K562 (cell line): ENCODE measurements around the gene TULP4. TPM values are rescaled to one million over a fixed set of nuclear protein-coding genes. Genes with fewer than 3 reads are reported as not detected.

Experiments used
- ATAC-seq: fragments of 200-7000 bp; cut with Tn5 transposase; 3 replicates; pipeline ENCODE4 v1.9.1; 2020; ENCODE audit warnings: moderate library complexity
- BruUV-seq: library from RNA; stranded (reverse); fragments of 400-500 nt; replicated peaks from 2 replicates; lab custom pipeline; 2021; lab: Mats Ljungman, UMichigan
- CTCF ChIA-PET: fragments of 300-600 bp; formaldehyde crosslinking; extraction: SDS; loops from one replicate; lab custom pipeline; 2021; ENCODE audit warnings: low intra/inter-chr PET ratio; lab: Yijun Ruan, JAX
- POLR2A ChIA-PET: fragments of 300-600, 350-650 bp; sonication (Branson Sonifier 250); formaldehyde crosslinking; extraction: SDS; loops from one replicate; lab custom pipeline; 2021; ENCODE audit warnings: antibody characterized with exemption, inconsistent platforms; lab: Yijun Ruan, JAX
- DNase-seq, 4 experiments: peaks; one replicate each; pipeline versions ENCODE4 v3.0.0 to v3.0.0-alpha.2; 2011 to 2018; ENCODE audit warnings: low spot score in 3 of 4, mixed read lengths in 3 of 4; ENCODE audit errors: extremely low read depth in 1 of 4
- FAIRE-seq: peaks from 2 replicates; lab custom pipeline; 2011; peaks lifted over from hg19 to GRCh38; lab: Jason Lieb, UNC
- H2AFZ ChIP-seq: 2 replicates; pipeline ENCODE4 v1.6.0; 2011; ENCODE audit warnings: low read depth, low read length, control low read depth, inconsistent platforms
- H3K27ac ChIP-seq: fragments of 200-600 bp; 3 replicates; pipeline ENCODE4 v1.8.0; 2011; ENCODE audit warnings: low read depth, mild to moderate bottlenecking, control low read depth, inconsistent platforms, low read length, moderate library complexity, mixed read lengths; ENCODE audit errors: extremely low read depth
- H3K27me3 ChIP-seq, 2 experiments: fragments of 300-600 bp in 1 of 2; 2 replicates in 1 of 2; 3 replicates in 1 of 2; pipeline versions ENCODE4 v1.6.0 to v1.8.0; 2011; ENCODE audit warnings: inconsistent platforms in 2 of 2, low read length in 2 of 2, mild to moderate bottlenecking in 1 of 2, mixed read lengths in 1 of 2, moderate library complexity in 1 of 2; ENCODE audit not compliant: control insufficient read depth in 2 of 2, insufficient read depth in 2 of 2
- H3K36me3 ChIP-seq: fragments of 300-600 bp; 3 replicates; pipeline ENCODE4 v1.8.0; 2011; ENCODE audit warnings: mild to moderate bottlenecking, low read length, inconsistent platforms; ENCODE audit not compliant: control insufficient read depth, insufficient read depth
- H3K4me1 ChIP-seq, 2 experiments: fragments of 200-600 bp in 1 of 2; replicated peaks in 1 of 2; 2 replicates in 1 of 2; 3 replicates in 1 of 2; pipeline versions ENCODE4 v1.5.1 to v1.8.0; 2011; ENCODE audit warnings: inconsistent platforms in 2 of 2, low read length in 2 of 2, mild to moderate bottlenecking in 1 of 2, mixed read lengths in 1 of 2, moderate library complexity in 1 of 2; ENCODE audit not compliant: control insufficient read depth in 2 of 2, insufficient read depth in 2 of 2
- H3K4me2 ChIP-seq: 2 replicates; pipeline ENCODE4 v1.6.1; 2011; ENCODE audit warnings: low read length, control low read depth, inconsistent platforms, mixed read lengths; ENCODE audit not compliant: insufficient read depth
- H3K4me3 ChIP-seq: fragments of 200-600 bp; sonication (generic), shearing (Covaris generic); 2 replicates; pipeline ENCODE4 v1.5.1; 2016; ENCODE audit warnings: control low read depth, inconsistent platforms
- H3K79me2 ChIP-seq: fragments of 200-600 bp; 3 replicates; pipeline ENCODE4 v1.8.0; 2011; ENCODE audit warnings: low read length, inconsistent platforms; ENCODE audit not compliant: control insufficient read depth, insufficient read depth
- H3K9ac ChIP-seq, 2 experiments: 2 replicates each; pipeline versions ENCODE4 v1.6.0 to v1.6.1; 2011; ENCODE audit warnings: low read depth in 2 of 2, low read length in 2 of 2, control low read depth in 1 of 2, inconsistent platforms in 1 of 2, mild to moderate bottlenecking in 1 of 2, mixed read lengths in 1 of 2; ENCODE audit not compliant: insufficient read depth in 1 of 2
- H3K9me1 ChIP-seq: one replicate; pipeline ENCODE4 v1.6.0; 2011; ENCODE audit warnings: inconsistent platforms, mild to moderate bottlenecking, low read length, moderate library complexity; ENCODE audit not compliant: control insufficient read depth, insufficient read depth
- H3K9me3 ChIP-seq: replicated peaks from 2 replicates; pipeline ENCODE4 v1.5.1; 2011; ENCODE audit warnings: low read depth, low read length, inconsistent platforms; ENCODE audit not compliant: control insufficient read depth, insufficient read depth
- H4K20me1 ChIP-seq: replicated peaks from 2 replicates; pipeline ENCODE4 v1.6.1; 2011; ENCODE audit warnings: low read length, inconsistent platforms, mixed read lengths; ENCODE audit not compliant: control insufficient read depth, insufficient read depth
- DDX20 ChIP-seq: fragments of 450-650 bp; IDR thresholded peaks from 2 replicates; pipeline ENCODE4 v1.6.1; 2016; ENCODE audit warnings: missing genetic modification characterization, low read depth, mild to moderate bottlenecking, missing compliant biosample characterization, moderate library complexity
- KAT7 ChIP-seq: sonication (generic); formaldehyde crosslinking; IDR thresholded peaks from 2 replicates; pipeline ENCODE4 v1.8.0; 2022; ENCODE audit warnings: missing genetic modification reagents, mild to moderate bottlenecking, borderline replicate concordance
- MEIS2 ChIP-seq: fragments of 450-650 bp; IDR thresholded peaks from 2 replicates; pipeline ENCODE4 v1.6.1; 2014; ENCODE audit warnings: mild to moderate bottlenecking; ENCODE audit not compliant: partially characterized antibody
- TAF1 ChIP-seq: IDR thresholded peaks from 2 replicates; pipeline ENCODE4 v1.6.1; 2011; ENCODE audit warnings: mild to moderate bottlenecking, low read length, moderate library complexity; ENCODE audit not compliant: insufficient read depth, control insufficient read depth, severe bottlenecking; ENCODE audit errors: extremely low read depth
- ZNF212 ChIP-seq: fragments of 450-650 bp; formaldehyde crosslinking; IDR thresholded peaks from 2 replicates; pipeline ENCODE4 v1.4.0; 2020; ENCODE audit warnings: mild to moderate bottlenecking
- ZNF224 ChIP-seq: sonication (generic); formaldehyde crosslinking; IDR thresholded peaks from 2 replicates; pipeline ENCODE4 v1.8.0; 2022; ENCODE audit warnings: mild to moderate bottlenecking, missing genetic modification reagents
- ZNF408 ChIP-seq: fragments of 250-450 bp; sonication (Bioruptor Pico); IDR thresholded peaks from 2 replicates; pipeline ENCODE4 v1.4.0; 2020; ENCODE audit warnings: low read depth, mild to moderate bottlenecking, moderate library complexity
- ZNF589 ChIP-seq: fragments of 200-800 bp; sonication (Bioruptor generic); IDR thresholded peaks from 2 replicates; pipeline ENCODE4 v1.6.1; 2016; ENCODE audit warnings: low read depth, missing genetic modification characterization, missing compliant biosample characterization
- WGBS: fragments of 100-300 bp; shearing (Covaris generic); methylation state at CpG from one replicate; pipeline ENCODE4 v1.1.6; 2016; ENCODE audit warnings: low coverage, mixed read lengths; ENCODE audit not compliant: insufficient coverage; ENCODE audit errors: missing lambda C conversion rate; 5-methylcytosine and 5-hydroxymethylcytosine counted together
- in situ Hi-C: fragments of 300-500 bp; cut with MboI; formaldehyde crosslinking; loops from 4 replicates; pipeline ENCODE4 v1.15.0; 2018; ENCODE audit warnings: inconsistent platforms, mixed read lengths
- intact Hi-C: fragments of 100-400 bp; cut with micrococcal nuclease; formaldehyde crosslinking; loops from 2 replicates; pipeline ENCODE4 v1.14.2; 2022
- polyA plus RNA-seq, 8 experiments: library from polyadenylated mRNA; depleted of rRNA in 4 of 8; stranded (reverse) in 5 of 8; unstranded in 3 of 8; fragments of >200 nt; fragmentation: Nextera tagmentation in 2 of 8; fragmentation: Illumina TruSeq in 1 of 8; extraction: Ambion mirVana in 2 of 8; extraction: Trizol in 1 of 8; gene quantifications; 2 replicates each; pipeline versions ENCODE4 v1.2.1 to v1.2.3, GENCODE V29; 2011 to 2014; ENCODE audit warnings: inconsistent platforms in 1 of 8, missing spikeins in 1 of 8
- total RNA-seq, 7 experiments: library from RNA; depleted of rRNA in 6 of 7; stranded (reverse); fragments of >200 nt in 6 of 7; fragmentation: Illumina TruSeq in 2 of 7; extraction: Trizol in 2 of 7; gene quantifications; 2 replicates each; pipeline versions ENCODE4 v1.2.1 to v1.2.3, GENCODE V29; 2011 to 2021; ENCODE audit warnings: low replicate concordance in 1 of 7
- TF ChIP-seq, protein P1 (sequence below), 2 experiments: IDR thresholded peaks in 1 of 2; conservative IDR thresholded peaks in 1 of 2; 2 replicates each; pipeline ENCODE4 v1.6.1; 2016; ENCODE audit warnings: low read depth in 2 of 2, mild to moderate bottlenecking in 1 of 2, missing compliant biosample characterization in 1 of 2, missing genetic modification characterization in 1 of 2, moderate library complexity in 1 of 2
- TF ChIP-seq, protein P2 (sequence below): fragments of 450-650 bp; formaldehyde crosslinking; IDR thresholded peaks from 2 replicates; pipeline ENCODE4 v1.4.0; 2020; ENCODE audit warnings: mild to moderate bottlenecking, moderate library complexity
- TF ChIP-seq, protein P3 (sequence below): fragments of 250-450 bp; sonication (Bioruptor Pico); IDR thresholded peaks from 2 replicates; pipeline ENCODE4 v1.4.0; 2020; ENCODE audit warnings: mild to moderate bottlenecking, moderate library complexity

The TULP4 gene
- total and polyA plus RNA-seq, 9 of the 15 experiments (the other 6 are each of a cell fraction or from before 2014, with no cell fraction given), result 1.2 to 50.4 (median 11.0) TPM

DNA sequence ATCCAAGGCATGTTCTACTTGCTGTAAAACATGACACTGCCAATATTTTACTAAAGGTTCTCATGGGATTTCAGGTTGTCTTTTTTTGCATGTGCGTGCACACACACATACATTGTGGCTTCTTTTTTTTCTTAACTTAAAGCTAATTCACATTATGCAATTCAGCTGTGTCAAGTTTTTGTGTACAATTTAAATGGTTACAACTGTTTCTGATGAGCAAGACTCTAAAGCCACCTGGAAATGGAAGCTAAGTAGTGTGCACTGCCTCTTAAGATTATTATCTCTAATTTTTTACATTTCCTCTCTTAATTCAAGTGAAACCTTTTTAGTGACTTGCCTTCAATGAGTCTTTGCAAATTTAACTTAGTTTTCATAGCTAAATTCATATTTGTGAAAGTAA lies 75.3 kb downstream of the TULP4 start:
- ChIA-PET CTCF (no interaction called here), POLR2A (interaction anchor here (0.9 to 1.5 kb wide), 2 partner anchors 12 to 13 kb away, joined by 4 read pairs; no protein-coding TSS in a partner anchor)
- no peak overlapping the region for H3K4me2 ChIP-seq
- FAIRE-seq, result no peak
- no peaks in the 10 kb centered on the region for H3K4me1 ChIP-seq
- no peak overlapping the region for H3K27ac ChIP-seq
- H3K27me3 ChIP-seq, result no peaks in the 10 kb centered on the region
- no peak overlapping the region for H3K9ac ChIP-seq
- intact Hi-C loops (no loop called here), in situ Hi-C loops (no loop called here)
- no peaks in the 10 kb centered on the region for H3K36me3 ChIP-seq
- no peaks in the 10 kb centered on the region; the same call in 1 of the 2 replicates for H3K9me3 ChIP-seq
- no peak overlapping the region for H2AFZ ChIP-seq
- no peaks in the 10 kb centered on the region for H3K9me1 ChIP-seq
- TF ChIP-seq MEIS2 (no peak), DDX20 (tag) (no peak), KAT7 (CRISPR knock-in tag) (no peak), ZNF408 (CRISPR knock-in tag) (no peak), ZNF212 (CRISPR knock-in tag) (no peak), ZNF589 (no peak), TAF1 (no peak), ZNF224 (CRISPR knock-in tag) (no peak)
- TF ChIP-seq, protein P1, sequence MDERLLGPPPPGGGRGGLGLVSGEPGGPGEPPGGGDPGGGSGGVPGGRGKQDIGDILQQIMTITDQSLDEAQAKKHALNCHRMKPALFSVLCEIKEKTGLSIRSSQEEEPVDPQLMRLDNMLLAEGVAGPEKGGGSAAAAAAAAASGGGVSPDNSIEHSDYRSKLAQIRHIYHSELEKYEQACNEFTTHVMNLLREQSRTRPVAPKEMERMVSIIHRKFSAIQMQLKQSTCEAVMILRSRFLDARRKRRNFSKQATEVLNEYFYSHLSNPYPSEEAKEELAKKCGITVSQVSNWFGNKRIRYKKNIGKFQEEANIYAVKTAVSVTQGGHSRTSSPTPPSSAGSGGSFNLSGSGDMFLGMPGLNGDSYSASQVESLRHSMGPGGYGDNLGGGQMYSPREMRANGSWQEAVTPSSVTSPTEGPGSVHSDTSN (CRISPR knock-in tag; IDR thresholded peaks at IDR 0.05; ENCODE audit: low read depth), result no peak
- TF ChIP-seq, protein P1 (tag; conservative IDR thresholded peaks at IDR 0.05; ENCODE audit: low read depth), result no peak
- TF ChIP-seq, protein P2, sequence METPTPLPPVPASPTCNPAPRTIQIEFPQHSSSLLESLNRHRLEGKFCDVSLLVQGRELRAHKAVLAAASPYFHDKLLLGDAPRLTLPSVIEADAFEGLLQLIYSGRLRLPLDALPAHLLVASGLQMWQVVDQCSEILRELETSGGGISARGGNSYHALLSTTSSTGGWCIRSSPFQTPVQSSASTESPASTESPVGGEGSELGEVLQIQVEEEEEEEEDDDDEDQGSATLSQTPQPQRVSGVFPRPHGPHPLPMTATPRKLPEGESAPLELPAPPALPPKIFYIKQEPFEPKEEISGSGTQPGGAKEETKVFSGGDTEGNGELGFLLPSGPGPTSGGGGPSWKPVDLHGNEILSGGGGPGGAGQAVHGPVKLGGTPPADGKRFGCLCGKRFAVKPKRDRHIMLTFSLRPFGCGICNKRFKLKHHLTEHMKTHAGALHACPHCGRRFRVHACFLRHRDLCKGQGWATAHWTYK (CRISPR knock-in tag), result no peak
- TF ChIP-seq, protein P3, sequence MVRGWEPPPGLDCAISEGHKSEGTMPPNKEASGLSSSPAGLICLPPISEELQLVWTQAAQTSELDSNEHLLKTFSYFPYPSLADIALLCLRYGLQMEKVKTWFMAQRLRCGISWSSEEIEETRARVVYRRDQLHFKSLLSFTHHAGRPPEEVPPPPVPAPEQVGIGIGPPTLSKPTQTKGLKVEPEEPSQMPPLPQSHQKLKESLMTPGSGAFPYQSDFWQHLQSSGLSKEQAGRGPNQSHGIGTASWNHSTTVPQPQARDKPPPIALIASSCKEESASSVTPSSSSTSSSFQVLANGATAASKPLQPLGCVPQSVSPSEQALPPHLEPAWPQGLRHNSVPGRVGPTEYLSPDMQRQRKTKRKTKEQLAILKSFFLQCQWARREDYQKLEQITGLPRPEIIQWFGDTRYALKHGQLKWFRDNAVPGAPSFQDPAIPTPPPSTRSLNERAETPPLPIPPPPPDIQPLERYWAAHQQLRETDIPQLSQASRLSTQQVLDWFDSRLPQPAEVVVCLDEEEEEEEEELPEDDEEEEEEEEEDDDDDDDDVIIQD (CRISPR knock-in tag), result no peak
- no peak overlapping the region for H3K4me3 ChIP-seq
- DNase-seq, result no peak
- no TSS peak for BruUV-seq
- no peaks in the 10 kb centered on the region for H4K20me1 ChIP-seq
- H3K79me2 ChIP-seq, result no peaks in the 10 kb centered on the region
- no peak for ATAC-seq
- 95% methylated on average over 1 of the region's 1 CpG for WGBS
